Activated T-cell treated with anti-CD3 and anti-CD28 coated beads, Interleukin-2, amount 50 U/mL, for 72 hours (primary cell): ENCODE results near the gene ENO4. TPM values are rescaled to one million over a fixed set of nuclear protein-coding genes. Genes with fewer than 3 reads are reported as not detected.

Experiments
- ATAC-seq, 2 donors: fragments of 150-1000 bp; cut with Tn5 transposase; replicated peaks in 1 of 2; 2 replicates each; pipeline ENCODE4 v1.10.0; 2021; ENCODE audit warnings: moderate library complexity in 2 of 2, mild to moderate bottlenecking in 1 of 2
- DNase-seq, 2 donors: peaks; one replicate each; pipeline ENCODE4 v3.0.0; 2021 to 2022; ENCODE audit warnings: mixed read lengths in 1 of 2
- H3K27ac Mint-ChIP-seq: one replicate; pipeline ENCODE4 v1.8.0; 2022; ENCODE audit warnings: mild to moderate bottlenecking, moderate library complexity, mixed read lengths
- H3K27me3 Mint-ChIP-seq: one replicate; pipeline ENCODE4 v1.8.0; 2022; ENCODE audit warnings: low read depth, mixed read lengths
- H3K36me3 Mint-ChIP-seq, 2 donors: one replicate each; pipeline ENCODE4 v1.8.0; 2022; ENCODE audit warnings: mixed read lengths in 2 of 2, mild to moderate bottlenecking in 1 of 2; ENCODE audit not compliant: insufficient read depth in 2 of 2
- H3K4me1 Mint-ChIP-seq: one replicate; pipeline ENCODE4 v1.8.0; 2022; ENCODE audit warnings: low read depth, mixed read lengths
- H3K4me3 Mint-ChIP-seq, 2 donors: one replicate each; pipeline ENCODE4 v1.8.0; 2022; ENCODE audit warnings: mild to moderate bottlenecking in 2 of 2, mixed read lengths in 2 of 2, moderate library complexity in 2 of 2
- H3K9me3 Mint-ChIP-seq, 2 donors: one replicate each; pipeline ENCODE4 v1.8.0; 2022; ENCODE audit warnings: mixed read lengths in 2 of 2
- total RNA-seq, 2 donors: library from RNA; stranded (reverse); gene quantifications; one replicate each; pipeline ENCODE4 v1.2.3, GENCODE V29; 2022

ENO4 gene
- total RNA-seq, 2 donors from 2014 or later, result not detected

DNA sequence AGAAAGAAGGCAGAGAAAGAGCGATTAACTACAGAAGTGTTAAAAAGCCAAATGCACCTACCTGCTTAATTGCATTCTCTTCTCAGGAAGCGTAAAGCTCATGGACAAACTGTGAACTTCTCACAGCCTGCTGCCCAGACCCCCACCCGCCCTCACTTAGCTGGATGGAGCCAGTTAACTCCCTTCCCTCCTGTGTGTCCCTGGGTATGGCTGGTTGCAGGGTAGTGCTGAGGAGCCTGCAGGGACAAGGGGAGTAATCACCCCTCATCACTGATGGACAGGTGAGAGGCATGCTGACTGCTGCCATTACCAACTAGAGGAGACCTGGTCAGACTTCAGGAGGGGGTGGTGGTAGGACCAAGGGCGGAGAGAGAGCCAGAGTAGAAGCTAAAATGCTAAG, 37.5 kb downstream of the ENO4 start:
- no peak overlapping the region for H3K27ac Mint-ChIP-seq
- H3K4me1 Mint-ChIP-seq, result no peaks in the 10 kb centered on the region
- ATAC-seq (no peak), DNase-seq (no peak)
- H3K9me3 Mint-ChIP-seq, result no peaks in the 10 kb centered on the region
- peaks cover 21% of the 10 kb centered on the region for H3K27me3 Mint-ChIP-seq
- no peaks in the 10 kb centered on the region for H3K36me3 Mint-ChIP-seq
- no peak overlapping the region for H3K4me3 Mint-ChIP-seq

DNA sequence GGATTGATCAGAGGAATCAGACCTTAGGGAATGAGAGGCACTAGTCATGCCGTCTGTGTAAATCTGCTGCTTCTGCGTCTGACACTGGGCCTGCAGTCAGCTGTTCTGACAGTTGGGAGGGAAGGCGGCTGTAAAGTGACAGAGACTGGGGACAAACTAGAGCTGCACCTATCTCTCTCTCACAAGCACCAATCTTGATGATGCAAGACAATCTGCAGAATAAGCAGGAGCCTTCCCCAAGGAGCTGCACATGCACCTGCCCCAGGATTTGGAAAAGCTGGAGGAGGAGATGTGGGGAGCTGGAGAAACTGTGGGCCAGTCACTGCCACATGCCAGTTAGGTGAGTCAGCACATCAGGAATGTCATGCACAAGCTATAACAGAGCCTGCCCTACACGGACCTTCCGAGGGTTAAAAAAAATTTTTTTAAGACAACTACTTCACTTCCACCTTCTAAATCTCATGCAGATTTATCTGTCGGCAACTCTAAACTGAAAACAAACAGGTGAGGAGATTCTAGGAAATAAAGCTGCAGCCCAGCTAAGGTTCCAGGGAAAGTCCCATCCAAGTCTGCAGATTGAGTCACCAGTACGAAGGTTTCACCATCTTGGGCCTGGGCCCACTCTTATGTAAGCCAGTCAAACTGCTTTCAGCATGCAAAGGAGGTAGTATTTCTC, 39.2 kb downstream of the ENO4 start:
- Mint-ChIP-seq H3K27ac (no peak overlapping the region), H3K27me3 (peaks cover 29% of the 10 kb centered on the region), H3K4me1 (no peaks in the 10 kb centered on the region), H3K9me3 (no peaks in the 10 kb centered on the region), H3K36me3 (no peaks in the 10 kb centered on the region), H3K4me3 (no peak overlapping the region)
- ATAC-seq, result no peak
- no peak for DNase-seq

DNA sequence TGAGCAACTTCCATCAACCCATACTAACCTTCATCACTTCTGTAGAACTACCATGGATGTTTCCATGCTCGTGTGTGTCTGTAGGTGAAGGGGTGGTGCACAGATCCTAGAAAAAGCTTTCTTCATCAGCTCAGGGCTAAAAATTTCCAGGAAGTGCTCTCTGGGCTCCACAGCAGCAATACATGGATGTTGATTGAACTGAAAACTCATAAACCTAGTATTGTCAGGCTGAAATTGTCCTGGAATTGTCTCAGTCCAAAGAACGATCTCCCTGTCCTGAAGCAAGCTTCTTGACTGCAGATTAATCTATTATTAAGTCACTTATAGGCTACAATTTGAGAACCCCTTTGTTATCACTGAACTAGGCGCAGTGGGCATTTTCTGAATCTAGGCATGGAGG, 39.8 kb downstream of the ENO4 start:
- Mint-ChIP-seq H3K36me3 (no peaks in the 10 kb centered on the region), H3K4me1 (no peaks in the 10 kb centered on the region), H3K27ac (no peak overlapping the region), H3K4me3 (no peak overlapping the region), H3K9me3 (no peaks in the 10 kb centered on the region), H3K27me3 (peaks cover 35% of the 10 kb centered on the region)
- ATAC-seq (no peak), DNase-seq (no peak)

DNA sequence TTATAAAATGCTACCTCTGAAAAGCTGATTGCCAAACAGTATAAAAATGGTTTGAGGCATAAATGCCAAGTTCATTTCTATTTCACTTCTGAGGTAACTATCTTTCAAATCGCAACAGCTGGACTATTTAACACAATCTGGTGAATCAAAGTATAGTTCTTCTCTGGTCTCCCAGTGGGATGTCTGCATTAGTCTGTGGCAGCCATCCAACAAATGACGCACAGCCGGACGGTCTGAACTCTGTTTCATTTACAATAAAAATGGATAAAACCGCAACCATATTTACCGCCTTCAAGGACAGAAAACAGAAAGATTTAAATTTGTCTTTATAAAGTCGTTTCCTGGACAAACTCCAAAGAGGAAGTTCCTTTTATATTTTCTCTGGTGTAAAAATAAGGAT, 41.9 kb downstream of the ENO4 start:
- ATAC-seq, result no peak
- no peak overlapping the region for H3K27ac Mint-ChIP-seq
- peaks cover 41% of the 10 kb centered on the region for H3K27me3 Mint-ChIP-seq
- H3K9me3 Mint-ChIP-seq, result no peaks in the 10 kb centered on the region
- DNase-seq, result no peak
- no peaks in the 10 kb centered on the region for H3K36me3 Mint-ChIP-seq
- no peaks in the 10 kb centered on the region for H3K4me1 Mint-ChIP-seq
- no peak overlapping the region for H3K4me3 Mint-ChIP-seq

DNA sequence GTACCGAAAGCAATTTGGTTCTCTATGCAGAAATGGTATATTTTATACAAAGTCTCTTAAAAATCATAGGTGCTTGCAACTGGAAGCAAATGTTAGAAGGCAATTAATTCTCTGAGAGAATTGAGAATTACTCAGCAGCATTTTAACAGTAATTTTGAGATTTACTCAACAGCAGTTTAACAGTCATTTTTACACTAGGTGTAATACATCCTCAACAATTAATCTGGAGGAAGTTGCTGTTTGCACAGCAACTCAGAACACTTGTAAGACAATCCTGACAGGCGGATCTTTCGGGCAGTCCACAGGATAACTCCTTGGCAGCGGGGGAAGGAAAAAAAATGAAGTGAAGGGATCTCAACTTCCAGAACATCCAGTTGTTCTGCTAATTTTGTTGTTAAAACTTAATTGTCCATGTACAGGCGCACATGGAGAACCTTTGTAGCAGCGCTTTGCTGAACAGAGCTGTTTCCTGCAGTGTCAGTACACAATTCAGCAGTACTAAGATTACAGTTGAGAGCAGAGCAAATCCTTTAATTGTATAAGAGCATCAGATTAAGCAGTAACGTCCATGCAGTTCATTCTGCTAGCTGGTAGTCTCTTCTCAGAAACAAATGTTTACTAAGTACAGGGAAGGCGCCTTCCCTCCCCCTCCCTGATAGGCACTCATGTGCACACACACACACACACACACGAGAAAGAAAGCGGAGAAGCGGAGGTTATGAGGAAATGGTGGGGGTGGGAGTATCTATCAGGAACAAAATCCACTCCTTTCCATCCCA, 43.8 kb downstream of the ENO4 start:
- H3K27me3 Mint-ChIP-seq, result peaks cover 41% of the 10 kb centered on the region
- H3K4me1 Mint-ChIP-seq, result no peaks in the 10 kb centered on the region

DNA sequence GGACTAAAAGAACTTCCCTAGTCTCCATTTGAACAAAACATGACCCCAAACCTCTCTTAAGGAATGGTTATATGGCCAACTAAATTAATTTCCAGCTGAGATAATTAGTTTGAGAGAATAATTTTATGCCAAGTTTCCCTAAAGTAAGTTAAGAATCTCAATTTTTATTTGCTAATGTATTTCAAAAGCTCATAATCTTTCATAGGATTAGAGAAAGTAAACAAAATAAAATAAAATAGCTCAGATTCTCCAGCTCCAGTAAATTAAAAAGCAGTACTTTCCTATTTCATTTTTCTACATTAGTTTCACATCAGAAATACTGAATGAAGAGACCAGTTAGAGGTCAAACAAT, 44.4 kb downstream of the ENO4 start:
- ATAC-seq, result no peak
- H3K27me3 Mint-ChIP-seq, result peaks cover 41% of the 10 kb centered on the region
- H3K4me3 Mint-ChIP-seq, result no peak overlapping the region
- H3K36me3 Mint-ChIP-seq, result no peaks in the 10 kb centered on the region
- no peaks in the 10 kb centered on the region for H3K4me1 Mint-ChIP-seq
- DNase-seq, result no peak
- no peak overlapping the region for H3K27ac Mint-ChIP-seq
- H3K9me3 Mint-ChIP-seq, result no peaks in the 10 kb centered on the region

More for the DNA sequence above, 43.8 kb downstream of the ENO4 start:
- Mint-ChIP-seq H3K4me3 (no peak overlapping the region), H3K9me3 (no peaks in the 10 kb centered on the region), H3K36me3 (no peaks in the 10 kb centered on the region), H3K27ac (no peak overlapping the region)
- DNase-seq (no peak), ATAC-seq (no peak)

DNA sequence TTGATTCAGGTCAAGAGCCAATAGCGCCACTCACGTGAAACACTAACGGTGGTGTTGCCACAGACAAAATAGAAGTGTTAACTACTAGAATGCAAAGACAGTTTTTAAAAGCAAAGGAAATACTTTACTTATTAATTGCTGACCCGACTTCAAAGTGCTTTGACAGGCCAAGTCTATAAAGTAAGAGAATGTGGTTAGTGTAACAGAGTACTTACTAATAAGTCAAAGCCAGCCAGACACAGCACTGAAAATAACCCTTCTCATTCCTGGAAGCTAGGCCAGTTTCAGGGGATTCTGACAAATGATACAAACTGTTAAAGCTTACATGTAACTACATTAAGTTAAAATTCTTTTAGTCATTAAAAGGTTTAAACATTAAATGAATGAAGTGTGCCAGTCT, 50.3 kb downstream of the ENO4 start:
- no peaks in the 10 kb centered on the region for H3K36me3 Mint-ChIP-seq
- ATAC-seq (no peak), DNase-seq (no peak)

DNA sequence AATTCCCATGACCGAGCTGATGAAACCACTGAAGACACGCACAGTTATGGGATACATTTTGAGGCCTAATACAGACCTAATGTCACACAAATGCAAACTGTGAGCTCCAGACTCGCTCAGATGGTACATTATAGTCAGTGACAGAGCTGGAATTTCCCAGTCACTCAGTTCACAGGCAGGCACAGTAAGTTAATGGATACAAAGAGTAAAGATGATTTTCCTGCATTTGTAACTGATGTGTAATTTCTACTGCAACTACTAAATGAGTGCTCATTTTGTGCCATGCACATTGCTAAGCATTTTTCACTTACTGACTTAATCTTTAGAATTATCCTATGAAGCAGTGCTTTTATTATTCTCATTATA, 56.5 kb downstream of the ENO4 start:
- H3K4me1 Mint-ChIP-seq, result no peaks in the 10 kb centered on the region
- H3K9me3 Mint-ChIP-seq, result no peaks in the 10 kb centered on the region
- DNase-seq (no peak), ATAC-seq (no peak)
- no peaks in the 10 kb centered on the region for H3K36me3 Mint-ChIP-seq
- peaks cover 6% of the 10 kb centered on the region for H3K27me3 Mint-ChIP-seq
- no peak overlapping the region for H3K27ac Mint-ChIP-seq
- H3K4me3 Mint-ChIP-seq, result no peak overlapping the region

More for the DNA sequence above, 50.3 kb downstream of the ENO4 start:
- Mint-ChIP-seq H3K4me3 (no peak overlapping the region), H3K27me3 (peaks cover 7% of the 10 kb centered on the region), H3K9me3 (no peaks in the 10 kb centered on the region), H3K27ac (no peak overlapping the region), H3K4me1 (no peaks in the 10 kb centered on the region)

DNA sequence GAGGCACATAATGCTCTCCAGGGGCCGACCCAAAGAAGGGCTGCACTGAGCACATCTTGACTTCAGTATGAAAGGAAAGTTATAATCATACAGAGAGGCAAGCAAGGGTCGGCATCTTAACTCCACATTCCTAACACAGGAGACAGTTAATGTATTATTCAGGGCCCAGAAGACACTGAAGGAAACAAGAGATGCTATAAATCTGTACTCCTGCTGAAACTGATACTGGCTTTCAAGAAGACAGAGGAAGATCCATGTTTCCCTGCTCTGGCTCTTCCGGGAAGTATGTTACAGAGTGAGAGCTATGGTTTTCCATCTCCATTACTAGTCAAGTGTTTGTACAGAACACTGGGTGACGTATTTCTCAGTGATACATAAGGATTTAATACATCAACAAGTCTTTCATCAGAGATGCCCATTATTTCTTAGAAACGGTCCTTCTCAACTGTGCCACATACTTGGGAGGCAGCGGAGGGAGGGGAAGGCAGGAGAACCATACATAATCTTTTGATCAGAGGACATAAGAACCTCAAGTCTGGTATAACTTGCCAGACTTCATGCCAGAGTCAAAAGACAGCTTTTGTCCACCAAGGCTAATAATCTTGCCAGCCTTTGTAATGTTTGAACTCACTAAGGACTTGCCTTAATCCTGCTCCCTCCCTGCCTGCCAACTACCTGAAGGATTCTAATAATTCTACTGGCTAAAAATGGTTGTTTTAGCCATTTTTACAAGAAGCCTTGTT, 58.1 kb downstream of the ENO4 start:
- Mint-ChIP-seq H3K27ac (no peak overlapping the region), H3K4me3 (no peak overlapping the region), H3K4me1 (no peaks in the 10 kb centered on the region), H3K9me3 (no peaks in the 10 kb centered on the region), H3K27me3 (no peaks in the 10 kb centered on the region), H3K36me3 (no peaks in the 10 kb centered on the region)
- no peak for ATAC-seq
- no peak for DNase-seq

DNA sequence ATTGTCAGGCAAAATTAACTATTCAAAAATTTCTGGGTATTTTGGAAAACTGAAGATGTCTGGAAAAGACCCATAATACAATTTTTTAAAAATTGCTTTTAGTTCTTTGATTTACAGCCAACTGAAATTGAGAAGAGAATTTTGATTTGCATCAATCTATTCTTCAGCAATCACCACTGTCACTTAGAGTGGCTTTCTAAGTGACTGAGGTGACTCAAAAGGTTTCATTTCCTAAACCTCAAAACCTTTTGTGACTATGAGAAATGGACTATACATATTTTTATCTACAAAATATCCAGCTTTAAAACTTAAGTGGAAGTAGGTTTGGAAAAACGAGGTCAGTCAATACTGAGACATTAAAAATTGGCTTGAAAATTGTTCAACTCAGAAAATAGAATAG, 60.0 kb downstream of the ENO4 start:
- ATAC-seq (no peak), DNase-seq (no peak)
- Mint-ChIP-seq H3K27ac (no peak overlapping the region), H3K9me3 (no peaks in the 10 kb centered on the region), H3K4me1 (no peaks in the 10 kb centered on the region), H3K36me3 (no peaks in the 10 kb centered on the region), H3K27me3 (peaks cover 5% of the 10 kb centered on the region), H3K4me3 (no peak overlapping the region)

DNA sequence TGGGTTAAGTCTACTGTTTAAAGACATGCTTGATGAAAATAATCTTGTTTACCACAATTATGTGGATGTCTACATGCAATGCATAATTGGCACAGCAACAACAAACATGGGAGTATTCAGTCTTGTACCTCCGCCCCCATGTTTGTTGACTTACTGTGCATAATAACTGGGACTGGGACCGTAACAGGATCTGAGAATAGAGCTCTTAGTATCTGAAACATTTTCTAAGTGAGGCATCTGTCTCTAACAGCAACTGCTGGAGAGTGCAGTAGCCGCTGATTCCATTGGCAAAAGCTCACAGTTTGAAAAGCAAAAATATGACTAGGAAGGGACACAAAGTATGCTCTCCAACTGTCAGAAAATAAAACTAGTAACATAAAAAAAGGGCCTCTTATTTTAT, 61.6 kb downstream of the ENO4 start:
- Mint-ChIP-seq H3K4me1 (no peaks in the 10 kb centered on the region), H3K27me3 (peaks cover 17% of the 10 kb centered on the region), H3K36me3 (no peaks in the 10 kb centered on the region), H3K27ac (no peak overlapping the region), H3K4me3 (no peak overlapping the region), H3K9me3 (no peaks in the 10 kb centered on the region)
- ATAC-seq (no peak), DNase-seq (no peak)

DNA sequence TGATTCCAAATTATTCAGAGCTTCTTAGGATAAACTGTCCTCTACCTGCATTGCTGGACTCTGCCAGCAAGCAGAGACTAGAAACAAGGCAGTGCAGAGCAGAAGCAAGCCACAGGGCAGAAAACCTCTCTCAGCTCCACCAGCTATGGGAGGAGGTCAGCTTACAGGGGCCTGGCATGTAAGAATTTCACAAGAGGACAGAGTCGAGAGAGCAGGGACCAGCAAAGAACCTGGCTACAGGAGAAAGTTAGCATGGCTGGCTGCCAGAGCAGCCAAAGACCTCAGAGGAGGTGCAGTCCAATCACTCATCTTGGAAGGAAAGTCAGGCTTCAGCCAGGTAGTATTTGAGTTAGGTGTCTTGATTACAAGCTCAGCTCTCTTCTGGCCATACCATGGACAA, 62.9 kb downstream of the ENO4 start:
- no peak for ATAC-seq
- Mint-ChIP-seq H3K36me3 (no peaks in the 10 kb centered on the region), H3K4me3 (no peak overlapping the region), H3K27ac (no peak overlapping the region), H3K27me3 (peaks cover 17% of the 10 kb centered on the region), H3K4me1 (no peaks in the 10 kb centered on the region), H3K9me3 (no peaks in the 10 kb centered on the region)
- no peak for DNase-seq

DNA sequence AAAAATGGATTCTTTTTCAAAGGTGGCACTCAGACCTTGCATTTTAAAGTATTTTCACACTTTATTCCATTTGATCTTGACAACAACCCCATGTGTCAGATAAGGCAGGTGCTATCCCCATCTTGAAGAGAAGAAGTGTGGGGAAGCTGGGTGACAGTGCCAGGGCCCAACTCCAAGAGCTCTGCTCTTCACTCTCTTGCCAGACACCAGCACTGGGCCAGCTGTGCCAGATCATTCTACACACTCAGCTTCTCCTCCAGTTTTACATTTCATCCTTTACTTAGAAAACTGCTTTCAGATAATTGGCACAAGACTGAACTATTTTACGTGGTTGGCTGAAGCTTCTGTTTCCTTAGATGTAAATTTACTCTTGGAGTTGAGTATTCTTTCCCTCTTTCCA, 64.4 kb downstream of the ENO4 start:
- peaks cover 17% of the 10 kb centered on the region for H3K27me3 Mint-ChIP-seq
- no peak overlapping the region for H3K27ac Mint-ChIP-seq
- no peaks in the 10 kb centered on the region for H3K4me1 Mint-ChIP-seq
- no peaks in the 10 kb centered on the region for H3K36me3 Mint-ChIP-seq
- no peaks in the 10 kb centered on the region for H3K9me3 Mint-ChIP-seq
- DNase-seq (no peak), ATAC-seq (no peak)
- no peak overlapping the region for H3K4me3 Mint-ChIP-seq
